ENCODE data around the gene ATP13A1.
"Not testable (repeated sequence)": the region's sequence is repeated elsewhere in the genome, so short reads cannot be mapped to it uniquely, and the experiment has no call there.

Gene ATP13A1

GRCh38 chr19:19663256-19664120 is at the start of gene ATP13A1:
Gene ATP13A1, minus strand, starts transcription at chr19:19663676. Its CDS starts 10 bp downstream, at chr19:19663666.
- peak; percentile 98 for DNase-seq (ENCODE audit: low spot score)

- no peak for DNase-seq (ENCODE audit: low spot score)
Measured at GRCh38 chr19:19711934-19712828, 48.7 kb upstream of the ATP13A1 start.

GRCh38 chr19:19711306-19711933 is 47.9 kb upstream of the ATP13A1 start:
- DNase-seq (ENCODE audit: low spot score): no peak

- no peak for DNase-seq (ENCODE audit: low spot score)
Measured at GRCh38 chr19:19710506-19710905, 47.0 kb upstream of the ATP13A1 start.

GRCh38 chr19:19704836-19705235 is 41.4 kb upstream of the ATP13A1 start:
- no peak for DNase-seq (ENCODE audit: low spot score)

GRCh38 chr19:19700493-19700892 is 37.0 kb upstream of the ATP13A1 start:
- DNase-seq (ENCODE audit: low spot score): not testable (repeated sequence)

- no peak for DNase-seq (ENCODE audit: low spot score)
Measured at GRCh38 chr19:19697589-19697988, 34.1 kb upstream of the ATP13A1 start.

- DNase-seq (ENCODE audit: low spot score): no peak
Measured at GRCh38 chr19:19696386-19696785, 32.9 kb upstream of the ATP13A1 start.

GRCh38 chr19:19691683-19692082 is 28.2 kb upstream of the ATP13A1 start:
- DNase-seq (ENCODE audit: low spot score): no peak

- DNase-seq (ENCODE audit: low spot score): not testable (repeated sequence)
Measured at GRCh38 chr19:19689023-19689422, 25.5 kb upstream of the ATP13A1 start.

- no peak for DNase-seq (ENCODE audit: low spot score)
Measured at GRCh38 chr19:19687090-19687489, 23.6 kb upstream of the ATP13A1 start.

- no peak for DNase-seq (ENCODE audit: low spot score)
Measured at GRCh38 chr19:19686580-19686979, 23.1 kb upstream of the ATP13A1 start.

GRCh38 chr19:19686119-19686518 is 22.6 kb upstream of the ATP13A1 start:
- not testable (repeated sequence) for DNase-seq (ENCODE audit: low spot score)

GRCh38 chr19:19679176-19680073 is 15.9 kb upstream of the ATP13A1 start:
- DNase-seq (ENCODE audit: low spot score): no peak

- no peak for DNase-seq (ENCODE audit: low spot score)
Measured at GRCh38 chr19:19677579-19677978, 14.1 kb upstream of the ATP13A1 start.

- DNase-seq (ENCODE audit: low spot score): no peak
Measured at GRCh38 chr19:19674315-19674714, 10.8 kb upstream of the ATP13A1 start.

- no peak for DNase-seq (ENCODE audit: low spot score)
Measured at GRCh38 chr19:19672816-19673215, 9.3 kb upstream of the ATP13A1 start.

- no peak for DNase-seq (ENCODE audit: low spot score)
Measured at GRCh38 chr19:19670070-19670551, 6.6 kb upstream of the ATP13A1 start.

- DNase-seq (ENCODE audit: low spot score): peak; percentile 96
Measured at GRCh38 chr19:19668230-19669012, 4.9 kb upstream of the ATP13A1 start, which contains the start of gene ZNF101. Gene ZNF101, plus strand, starts transcription at chr19:19668839. Its CDS starts 125 bp downstream, at chr19:19668964.

- DNase-seq (ENCODE audit: low spot score): not testable (repeated sequence)
Measured at GRCh38 chr19:19665420-19665948, 2.0 kb upstream of the ATP13A1 start.

Data from pons (tissue), 1 donor.